HPDE6-E6E7 (cell line): ENCODE data around the gene MEAF6.

Experiments
- DNase-seq: peaks from one replicate; pipeline ENCODE4 v3.0.0; 2011; ENCODE audit warnings: missing footprints; ENCODE audit errors: extremely low spot score

MEAF6 gene

DNA sequence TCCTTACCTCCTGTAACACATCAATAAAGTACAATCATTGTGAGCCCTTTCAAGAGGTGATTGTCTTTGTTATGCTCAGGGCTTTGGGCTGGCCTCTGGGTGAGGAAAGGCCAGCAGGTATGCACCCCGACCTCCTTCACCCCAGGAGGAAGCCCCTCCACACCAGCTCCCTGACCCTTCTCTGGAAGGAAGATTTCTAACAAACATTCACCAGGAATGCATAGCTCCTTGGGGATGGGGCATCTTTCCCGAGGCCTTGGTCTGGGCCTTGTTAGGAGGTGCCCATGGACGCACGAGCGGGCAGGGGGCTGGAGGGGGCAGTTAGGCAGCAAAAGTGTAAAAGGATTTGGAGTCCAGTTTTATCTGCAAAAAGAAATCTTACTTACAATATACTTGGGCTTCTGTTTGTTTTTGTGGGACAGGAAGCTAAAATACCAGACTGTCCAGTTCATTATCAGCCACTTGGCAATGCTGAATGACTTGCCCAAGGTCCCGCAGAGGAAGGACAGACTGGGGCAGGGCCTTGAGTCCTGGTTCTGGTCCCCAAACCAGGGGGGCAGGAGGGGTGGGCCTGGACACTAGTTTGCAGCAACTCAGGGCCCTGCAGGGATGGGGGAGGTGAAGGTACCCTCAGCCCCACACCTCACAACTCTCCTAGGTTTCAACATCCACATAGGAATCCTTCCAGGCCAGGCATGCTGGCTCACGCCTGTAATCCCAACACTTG lies 30.1 kb downstream of the MEAF6 start:
- DNase-seq: no peak

DNA sequence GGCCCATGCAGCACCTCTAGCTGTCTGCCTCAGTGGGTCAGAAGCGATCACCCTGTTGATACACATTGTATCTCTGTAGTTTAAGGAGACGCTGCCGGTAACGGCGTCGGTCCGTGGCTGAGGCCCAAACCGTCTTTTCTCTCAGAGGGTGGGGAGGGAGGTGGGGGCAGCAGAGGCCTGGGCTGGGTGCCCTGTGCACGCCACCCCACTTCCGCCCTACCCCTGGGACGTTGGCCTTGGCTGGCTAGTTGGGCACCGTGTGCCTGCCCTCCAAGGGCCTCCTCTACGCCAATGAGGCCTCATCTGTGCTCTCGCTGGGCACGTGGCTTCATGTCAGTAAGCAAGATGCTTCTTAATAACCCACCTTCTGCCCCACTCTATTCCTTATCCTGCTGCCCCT lies 30.8 kb downstream of the MEAF6 start:
- no peak for DNase-seq

- no peak for DNase-seq
Measured at GRCh38 chr1:37482796-37483744, 31.5 kb downstream of the MEAF6 start.

- DNase-seq: no peak
Measured at GRCh38 chr1:37482004-37482785, 32.4 kb downstream of the MEAF6 start.

DNA sequence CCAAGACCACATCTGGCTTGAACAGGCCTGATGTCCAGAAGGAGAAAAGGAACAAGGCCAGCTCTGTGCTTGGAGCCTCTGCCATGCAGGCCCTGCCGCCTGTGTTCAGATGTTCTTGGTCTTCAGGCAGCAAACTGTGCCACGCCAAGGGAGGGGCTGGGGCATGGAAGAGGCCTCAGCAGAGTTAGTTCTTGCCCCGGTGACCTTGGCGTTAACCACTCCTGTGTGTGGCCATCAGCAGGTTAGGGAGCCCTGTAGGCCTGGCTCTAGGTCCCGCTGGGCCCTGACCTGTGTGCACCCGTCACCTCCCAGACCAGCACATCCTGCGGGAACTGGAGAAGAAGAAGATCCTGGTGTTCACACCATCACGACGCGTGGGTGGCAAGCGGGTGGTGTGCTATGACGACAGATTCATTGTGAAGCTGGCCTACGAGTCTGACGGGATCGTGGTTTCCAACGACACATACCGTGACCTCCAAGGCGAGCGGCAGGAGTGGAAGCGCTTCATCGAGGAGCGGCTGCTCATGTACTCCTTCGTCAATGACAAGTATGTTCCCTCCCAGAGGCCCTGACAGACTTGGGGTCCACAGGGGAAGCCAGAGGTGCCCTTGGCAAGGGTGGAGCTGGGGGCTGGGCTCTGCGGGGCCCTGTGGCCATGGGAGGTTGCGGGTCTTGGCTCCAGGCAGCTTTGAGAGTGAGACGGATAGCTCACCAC lies 33.1 kb downstream of the MEAF6 start:
- no peak for DNase-seq

GRCh38 chr1:37480581-37481288 lies 33.8 kb downstream of the MEAF6 start:
- no peak for DNase-seq

GRCh38 chr1:37480125-37480466 lies 34.5 kb downstream of the MEAF6 start:
- no peak for DNase-seq

DNA sequence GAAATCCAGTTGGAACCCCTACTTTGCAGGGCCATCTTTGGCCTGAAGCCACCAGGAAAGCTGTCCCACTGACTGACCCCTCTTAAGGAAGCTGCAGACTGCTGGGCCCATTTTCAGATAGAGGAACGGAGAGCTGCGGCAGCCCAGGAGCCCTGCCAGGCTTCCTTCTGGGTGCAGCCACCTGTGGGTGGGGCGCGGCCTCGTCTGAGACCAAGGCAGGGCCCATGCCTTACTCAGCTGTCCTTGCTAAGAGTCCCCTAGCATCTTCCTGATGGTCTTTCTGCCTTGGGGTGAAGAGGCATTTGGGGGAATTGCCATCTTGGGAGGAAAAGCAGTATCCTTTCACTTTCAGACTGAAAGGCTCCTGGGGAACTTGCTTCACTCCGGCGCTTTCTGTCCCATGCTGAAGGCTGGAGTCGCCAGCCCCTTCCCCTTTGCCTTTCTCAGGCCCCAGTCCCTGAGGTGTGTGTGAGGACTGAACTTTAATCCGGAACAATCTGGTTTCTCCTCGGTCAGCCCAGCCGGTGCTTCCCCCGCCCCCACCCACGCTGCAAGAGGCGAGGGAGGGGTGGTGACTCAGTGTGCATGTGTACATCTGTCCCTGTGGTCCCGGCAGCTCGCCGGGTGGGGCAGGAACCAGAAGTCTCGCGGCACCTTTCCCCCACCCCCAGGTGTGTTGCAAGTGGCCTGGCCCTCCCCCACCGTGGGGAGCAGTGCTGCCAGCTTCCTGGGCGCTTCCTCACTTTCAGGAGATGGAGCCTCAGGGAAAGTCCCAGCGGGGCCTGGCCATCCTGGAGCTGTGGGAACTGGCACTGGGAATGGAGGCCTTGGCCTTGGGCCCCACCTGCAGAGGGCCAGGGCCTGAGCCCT lies 35.1 kb downstream of the MEAF6 start:
- peak; percentile 91 for DNase-seq

DNA sequence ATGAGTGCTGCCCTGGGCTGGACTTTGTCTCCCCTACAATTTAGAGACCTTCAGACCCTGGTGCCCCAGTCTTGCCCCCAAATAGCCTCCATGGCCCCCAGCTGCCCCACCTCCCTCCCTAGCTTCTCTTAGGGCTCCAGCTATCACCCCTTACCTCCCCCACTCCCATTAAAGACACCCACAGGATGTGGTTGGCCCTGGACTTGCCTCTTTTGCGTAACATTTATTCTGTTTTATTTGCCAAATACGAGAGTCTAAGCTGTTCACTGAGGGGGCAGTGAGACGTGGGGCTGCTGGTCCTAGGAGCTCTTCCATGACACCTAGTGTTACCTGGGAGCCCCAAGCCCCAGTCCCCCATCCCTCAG lies 35.7 kb downstream of the MEAF6 start:
- no peak for DNase-seq

GRCh38 chr1:37478451-37478881 lies 36.1 kb downstream of the MEAF6 start:
- no peak for DNase-seq

DNA sequence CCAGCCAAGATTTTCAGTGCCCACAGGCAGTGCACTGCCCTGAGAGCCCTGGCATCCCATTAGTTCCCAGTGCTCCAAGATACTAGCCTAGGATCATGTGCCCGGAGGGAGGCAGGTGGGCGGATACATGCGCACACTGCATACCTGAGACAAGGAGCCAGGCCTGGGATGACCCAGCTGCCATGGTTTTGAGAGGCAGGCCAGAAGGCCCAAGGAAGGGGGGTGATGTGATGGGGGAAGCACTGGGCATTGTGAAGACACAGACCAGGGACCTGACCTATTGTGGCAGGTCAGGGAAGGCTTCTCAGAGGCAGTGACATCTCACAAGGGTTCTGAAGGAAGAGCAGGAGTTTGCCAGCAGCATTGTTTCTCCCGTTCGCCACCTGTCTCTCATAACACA lies 36.6 kb downstream of the MEAF6 start:
- no peak for DNase-seq

- DNase-seq: no peak
Measured at GRCh38 chr1:37477198-37477931, 37.2 kb downstream of the MEAF6 start.

- DNase-seq: no peak
Measured at GRCh38 chr1:37476460-37477197, 37.9 kb downstream of the MEAF6 start.

DNA sequence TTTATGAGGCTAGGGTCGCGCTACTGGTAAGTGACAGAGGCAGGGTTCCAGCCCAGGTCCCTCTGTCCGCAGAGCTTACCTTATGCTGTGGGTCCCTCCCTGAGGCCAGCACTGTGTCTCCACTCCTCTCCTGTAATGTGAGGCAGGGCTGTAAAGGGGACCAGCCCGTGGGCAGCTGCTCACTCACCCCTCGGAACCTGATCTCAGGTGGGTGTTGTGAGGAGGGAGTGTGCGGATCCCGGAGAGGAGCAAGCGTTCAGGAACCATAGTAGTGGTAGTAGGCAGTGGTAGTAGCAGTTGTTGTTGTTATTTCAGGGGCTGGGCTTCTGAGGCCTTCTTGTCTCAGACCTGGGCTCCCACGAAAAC lies 38.5 kb downstream of the MEAF6 start:
- no peak for DNase-seq

DNA sequence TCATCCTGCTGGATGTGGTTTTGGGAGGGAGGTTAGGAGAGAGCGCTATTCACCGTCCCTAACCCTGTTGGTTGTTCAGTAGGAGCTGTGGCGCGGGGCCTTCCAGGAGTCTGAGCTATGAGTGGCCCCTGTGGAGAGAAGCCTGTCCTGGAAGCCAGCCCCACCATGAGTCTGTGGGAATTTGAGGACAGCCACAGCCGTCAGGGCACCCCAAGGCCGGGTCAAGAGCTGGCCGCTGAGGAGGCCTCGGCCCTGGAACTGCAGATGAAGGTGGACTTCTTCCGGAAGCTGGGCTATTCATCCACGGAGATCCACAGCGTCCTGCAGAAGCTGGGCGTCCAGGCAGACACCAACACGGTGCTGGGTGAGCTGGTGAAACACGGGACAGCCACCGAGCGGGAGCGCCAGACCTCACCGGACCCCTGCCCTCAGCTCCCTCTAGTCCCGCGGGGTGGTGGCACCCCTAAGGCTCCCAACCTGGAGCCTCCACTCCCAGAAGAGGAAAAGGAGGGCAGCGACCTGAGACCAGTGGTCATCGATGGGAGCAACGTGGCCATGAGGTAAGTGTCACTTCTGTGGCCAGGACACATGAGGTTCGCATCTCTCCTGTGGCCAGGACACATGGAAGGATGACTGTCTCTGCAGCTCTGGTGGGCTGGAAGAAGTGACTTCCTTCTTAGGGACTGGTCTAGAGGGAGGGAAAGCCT lies 39.0 kb downstream of the MEAF6 start:
- DNase-seq: no peak

DNA sequence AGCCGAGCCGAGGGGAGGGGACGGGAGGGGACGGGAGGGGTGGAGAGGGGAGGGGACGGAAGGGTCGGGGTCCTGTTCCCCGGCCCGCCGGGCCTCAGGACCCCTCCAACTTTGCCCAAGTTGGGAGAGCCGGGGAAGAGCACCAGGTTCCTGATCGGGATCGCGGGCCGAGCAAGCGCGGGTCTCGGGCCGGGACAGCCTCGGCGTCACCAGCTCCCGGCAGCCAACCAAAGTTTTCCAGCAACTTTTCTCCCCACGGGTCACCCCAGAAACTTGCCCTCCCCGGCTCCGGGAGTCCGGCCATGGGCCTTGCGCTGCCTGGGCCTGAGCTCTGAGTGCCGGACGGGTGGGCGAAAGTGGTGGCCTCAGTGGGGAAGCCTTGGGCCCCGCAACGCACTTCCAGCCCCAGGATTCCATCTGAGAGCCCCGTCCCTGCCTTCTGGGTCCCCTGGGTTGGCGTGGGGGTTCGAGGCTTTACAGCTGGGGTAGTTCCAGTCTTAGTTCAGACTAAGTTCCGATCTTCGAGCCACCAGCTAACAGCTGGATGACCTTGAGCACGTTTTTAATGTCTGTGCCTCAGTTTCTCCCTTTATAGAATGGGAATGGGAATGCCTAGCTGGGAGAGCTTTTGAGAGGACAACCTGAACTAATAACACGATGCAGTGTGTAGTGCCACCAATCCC lies 39.7 kb downstream of the MEAF6 start:
- DNase-seq: no peak

GRCh38 chr1:37474046-37474696 lies 40.4 kb downstream of the MEAF6 start, which contains the start of gene ZC3H12A:
ZC3H12A (plus strand) TSS chr1:37474580; CDS start chr1:37475497, 917 bp downstream.
- DNase-seq: no peak
